ENCODE data around the gene FRMD4B. TPM values are rescaled to one million over a fixed set of nuclear protein-coding genes. Genes with fewer than 3 reads are reported as not detected.

Gene FRMD4B
- total and polyA plus RNA-seq, 7 donors, result 8.2 to 21.5 (median 13.2) TPM

GRCh38 chr3:69174871-69175737 lies 210.8 kb downstream of the FRMD4B start:
- no peak for TF ChIP-seq CTCF (IDR thresholded peaks at IDR 0.05)
- TF ChIP-seq POLR2A (IDR thresholded peaks at IDR 0.05), result no peak
- no peak for TF ChIP-seq EP300 (IDR thresholded peaks at IDR 0.05)
- TF ChIP-seq POLR2AphosphoS5 (IDR thresholded peaks at IDR 0.05), result no peak
- WGBS, 2 donors, result 77 to 78% methylated on average over 4 of the region's 4 CpGs
- H3K9me3 ChIP-seq, result no peaks in the 10 kb centered on the region
- DNase-seq, result no peak
- peaks cover 0 to 4% (median 0%) of the 10 kb centered on the region in 4 donors for H3K36me3 ChIP-seq
- H3K27ac ChIP-seq, result peak overlapping the region in 1 of 4 donors; percentile 4
- H3K4me3 ChIP-seq, result no peak overlapping the region
- H3K27me3 ChIP-seq, result no peaks in the 10 kb centered on the region
- no peaks in the 10 kb centered on the region for H3K4me1 ChIP-seq
- intact Hi-C loops (cut with DNase I), result no loop called here

GRCh38 chr3:69174445-69174844 lies 211.4 kb downstream of the FRMD4B start:
- Histone ChIP-seq H3K4me1 (no peaks in the 10 kb centered on the region), H3K27ac (no peak overlapping the region), H3K9me3 (no peaks in the 10 kb centered on the region), H3K4me3 (no peak overlapping the region), H3K36me3 (peaks cover 0 to 4% (median 0%) of the 10 kb centered on the region in 4 donors), H3K27me3 (no peaks in the 10 kb centered on the region)
- DNase-seq, result no peak
- WGBS, 2 donors, result 83 to 84% methylated on average over 2 of the region's 2 CpGs
- TF ChIP-seq POLR2AphosphoS5 (IDR thresholded peaks at IDR 0.05) (no peak), POLR2A (IDR thresholded peaks at IDR 0.05) (no peak), EP300 (IDR thresholded peaks at IDR 0.05) (no peak), CTCF (IDR thresholded peaks at IDR 0.05) (no peak)
- intact Hi-C loops (cut with DNase I), result no loop called here

GRCh38 chr3:69172058-69172457 lies 213.8 kb downstream of the FRMD4B start:
- Histone ChIP-seq H3K4me3 (no peak overlapping the region), H3K27me3 (no peaks in the 10 kb centered on the region), H3K36me3 (peaks cover 0 to 4% (median 0%) of the 10 kb centered on the region in 4 donors), H3K4me1 (no peaks in the 10 kb centered on the region), H3K9me3 (no peaks in the 10 kb centered on the region), H3K27ac (no peak overlapping the region)
- WGBS, 2 donors, result 20 to 66% methylated on average over 1 of the region's 1 CpG
- no peak for DNase-seq
- intact Hi-C loops (cut with DNase I), result no loop called here
- TF ChIP-seq POLR2AphosphoS5 (IDR thresholded peaks at IDR 0.05), result no peak
- no peak for TF ChIP-seq EP300 (IDR thresholded peaks at IDR 0.05)
- no peak for TF ChIP-seq CTCF (IDR thresholded peaks at IDR 0.05)
- TF ChIP-seq POLR2A (IDR thresholded peaks at IDR 0.05), result no peak

GRCh38 chr3:69166446-69166845 lies 219.4 kb downstream of the FRMD4B start:
- no peaks in the 10 kb centered on the region for H3K4me1 ChIP-seq
- no peak overlapping the region for H3K4me3 ChIP-seq
- TF ChIP-seq EP300 (IDR thresholded peaks at IDR 0.05) (no peak), CTCF (IDR thresholded peaks at IDR 0.05) (no peak), POLR2AphosphoS5 (IDR thresholded peaks at IDR 0.05) (no peak), POLR2A (IDR thresholded peaks at IDR 0.05) (no peak)
- H3K9me3 ChIP-seq, result no peaks in the 10 kb centered on the region
- no peak for DNase-seq
- WGBS, 2 donors, result 94 to 95% methylated on average over 1 of the region's 1 CpG
- intact Hi-C loops (cut with DNase I), result no loop called here
- no peak overlapping the region for H3K27ac ChIP-seq
- no peaks in the 10 kb centered on the region for H3K27me3 ChIP-seq
- H3K36me3 ChIP-seq, result peaks cover 0 to under 1% (median 0%) of the 10 kb centered on the region in 4 donors
